Esophagus squamous epithelium (tissue), 4 donors: Measurements from ENCODE around the gene ORAI3.

Source experiments
- CTCF ChIP-seq, 6 experiments: fragments of 450-650 bp in 4 of 6; fragments of 200-600 bp in 2 of 6; sonication (generic) in 2 of 6; IDR thresholded peaks; one replicate each; pipeline ENCODE4 v1.5.1; 2016 to 2019; ENCODE audit warnings: antibody characterized with exemption in 6 of 6, mild to moderate bottlenecking in 4 of 6, moderate library complexity in 4 of 6
- POLR2A ChIP-seq, 4 donors: fragments of 450-650 bp; IDR thresholded peaks; one replicate each; pipeline ENCODE4 v1.6.1; 2017; ENCODE audit warnings: antibody characterized with exemption in 4 of 4, mild to moderate bottlenecking in 4 of 4, moderate library complexity in 3 of 4

GRCh38 chr16:30927789-30928378 lies 21.0 kb upstream of the ORAI3 start:
- TF ChIP-seq CTCF (IDR thresholded peaks at IDR 0.05) (no peak), POLR2A (IDR thresholded peaks at IDR 0.05) (no peak)
